Natural killer cell (primary cell): ENCODE results near the gene ZNF316. TPM values are rescaled to one million over a fixed set of nuclear protein-coding genes. Genes with fewer than 3 reads are reported as not detected.

Source experiments
- ATAC-seq, 3 donors: fragments of 150-1000 bp in 2 of 3; fragments of 200-7000 bp in 1 of 3; cut with Tn5 transposase; 1 replicate in 1 of 3; 2 replicates in 2 of 3; pipeline ENCODE4 v1.10.0; 2021; ENCODE audit warnings: mild to moderate bottlenecking in 2 of 3, moderate library complexity in 2 of 3
- DNase-seq, 2 donors: peaks; one replicate each; pipeline versions ENCODE4 v3.0.0 to v3.0.0-alpha.2; 2013 to 2021; ENCODE audit warnings: mixed read lengths in 1 of 2
- H3K27ac ChIP-seq: one replicate; pipeline ENCODE4 v1.5.1; 2013; ENCODE audit warnings: mild to moderate bottlenecking, low read length
- H3K27me3 ChIP-seq: one replicate; pipeline ENCODE4 v1.6.1; 2013; ENCODE audit warnings: low read length; ENCODE audit not compliant: control insufficient read depth, insufficient read depth
- H3K36me3 ChIP-seq: one replicate; pipeline ENCODE4 v1.6.1; 2013; ENCODE audit warnings: low read length; ENCODE audit not compliant: control insufficient read depth, insufficient read depth
- H3K4me1 ChIP-seq: one replicate; pipeline ENCODE4 v1.6.1; 2013; ENCODE audit warnings: low read length; ENCODE audit not compliant: control insufficient read depth, insufficient read depth
- H3K4me3 ChIP-seq: one replicate; pipeline ENCODE4 v1.5.1; 2013; ENCODE audit warnings: low read length
- H3K9me3 ChIP-seq: one replicate; pipeline ENCODE4 v1.6.1; 2013; ENCODE audit warnings: low read length; ENCODE audit not compliant: control insufficient read depth, insufficient read depth
- H3K27ac Mint-ChIP-seq, 2 donors: one replicate each; pipeline ENCODE4 v1.8.0; 2022; ENCODE audit warnings: mild to moderate bottlenecking in 2 of 2, mixed read lengths in 2 of 2, moderate library complexity in 1 of 2
- H3K27me3 Mint-ChIP-seq, 2 donors: one replicate each; pipeline ENCODE4 v1.8.0; 2022; ENCODE audit warnings: low read depth in 2 of 2, mixed read lengths in 2 of 2
- H3K36me3 Mint-ChIP-seq: one replicate; pipeline ENCODE4 v1.8.0; 2022; ENCODE audit warnings: mixed read lengths
- H3K4me1 Mint-ChIP-seq, 2 donors: one replicate each; pipeline ENCODE4 v1.8.0; 2022; ENCODE audit warnings: mixed read lengths in 2 of 2
- H3K4me3 Mint-ChIP-seq: one replicate; pipeline ENCODE4 v1.8.0; 2022; ENCODE audit warnings: mild to moderate bottlenecking, moderate library complexity, mixed read lengths
- H3K9me3 Mint-ChIP-seq, 2 donors: one replicate each; pipeline ENCODE4 v1.8.0; 2022; ENCODE audit warnings: mixed read lengths in 2 of 2
- WGBS: methylation state at CpG from one replicate; pipeline ENCODE4 v1.1.7; 2013; ENCODE audit warnings: missing lambda C conversion rate; ENCODE audit not compliant: insufficient coverage; 5-methylcytosine and 5-hydroxymethylcytosine counted together
- intact Hi-C: fragments of 100-400 bp; cut with micrococcal nuclease; formaldehyde crosslinking; loops from one replicate; pipeline ENCODE4 v1.14.2; 2022
- total RNA-seq, 4 donors: library from RNA; stranded (reverse); fragments of 120-200 nt in 1 of 4; gene quantifications; one replicate each; pipeline versions ENCODE4 v1.2.3 to v1.2.4, GENCODE V29; 2013 to 2022
- TF ChIP-seq, protein P1 (sequence below): fragments of 200-600 bp; IDR thresholded peaks from one replicate; pipeline ENCODE4 v1.8.0; 2022; ENCODE audit warnings: antibody characterized with exemption

Gene ZNF316
- total RNA-seq, 3 donors from 2014 or later (not counting 1 experiment from before 2014, with no cell fraction given) = 46.2 to 59.6 (median 49.5) TPM

- Histone ChIP-seq H3K27ac (no peak overlapping the region), H3K4me1 (no peaks in the 10 kb centered on the region), H3K36me3 (peaks cover 27% of the 10 kb centered on the region), H3K4me3 (no peak overlapping the region), H3K27me3 (no peaks in the 10 kb centered on the region), H3K9me3 (no peaks in the 10 kb centered on the region)
- intact Hi-C loops = no loop called here
- H3K4me3 Mint-ChIP-seq = no peak overlapping the region
- 97% methylated on average over 10 of the region's 10 CpGs for WGBS
- ATAC-seq (no peak), DNase-seq (no peak)
- H3K27me3 Mint-ChIP-seq = no peaks in the 10 kb centered on the region
- H3K4me1 Mint-ChIP-seq = no peaks in the 10 kb centered on the region
- TF ChIP-seq, protein P1, sequence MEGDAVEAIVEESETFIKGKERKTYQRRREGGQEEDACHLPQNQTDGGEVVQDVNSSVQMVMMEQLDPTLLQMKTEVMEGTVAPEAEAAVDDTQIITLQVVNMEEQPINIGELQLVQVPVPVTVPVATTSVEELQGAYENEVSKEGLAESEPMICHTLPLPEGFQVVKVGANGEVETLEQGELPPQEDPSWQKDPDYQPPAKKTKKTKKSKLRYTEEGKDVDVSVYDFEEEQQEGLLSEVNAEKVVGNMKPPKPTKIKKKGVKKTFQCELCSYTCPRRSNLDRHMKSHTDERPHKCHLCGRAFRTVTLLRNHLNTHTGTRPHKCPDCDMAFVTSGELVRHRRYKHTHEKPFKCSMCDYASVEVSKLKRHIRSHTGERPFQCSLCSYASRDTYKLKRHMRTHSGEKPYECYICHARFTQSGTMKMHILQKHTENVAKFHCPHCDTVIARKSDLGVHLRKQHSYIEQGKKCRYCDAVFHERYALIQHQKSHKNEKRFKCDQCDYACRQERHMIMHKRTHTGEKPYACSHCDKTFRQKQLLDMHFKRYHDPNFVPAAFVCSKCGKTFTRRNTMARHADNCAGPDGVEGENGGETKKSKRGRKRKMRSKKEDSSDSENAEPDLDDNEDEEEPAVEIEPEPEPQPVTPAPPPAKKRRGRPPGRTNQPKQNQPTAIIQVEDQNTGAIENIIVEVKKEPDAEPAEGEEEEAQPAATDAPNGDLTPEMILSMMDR = no peak
- no peak overlapping the region for H3K27ac Mint-ChIP-seq
- no peaks in the 10 kb centered on the region for H3K9me3 Mint-ChIP-seq
- no peaks in the 10 kb centered on the region for H3K36me3 Mint-ChIP-seq
Measured at GRCh38 chr7:6650086-6650485, 13.0 kb downstream of the ZNF316 start.

DNA sequence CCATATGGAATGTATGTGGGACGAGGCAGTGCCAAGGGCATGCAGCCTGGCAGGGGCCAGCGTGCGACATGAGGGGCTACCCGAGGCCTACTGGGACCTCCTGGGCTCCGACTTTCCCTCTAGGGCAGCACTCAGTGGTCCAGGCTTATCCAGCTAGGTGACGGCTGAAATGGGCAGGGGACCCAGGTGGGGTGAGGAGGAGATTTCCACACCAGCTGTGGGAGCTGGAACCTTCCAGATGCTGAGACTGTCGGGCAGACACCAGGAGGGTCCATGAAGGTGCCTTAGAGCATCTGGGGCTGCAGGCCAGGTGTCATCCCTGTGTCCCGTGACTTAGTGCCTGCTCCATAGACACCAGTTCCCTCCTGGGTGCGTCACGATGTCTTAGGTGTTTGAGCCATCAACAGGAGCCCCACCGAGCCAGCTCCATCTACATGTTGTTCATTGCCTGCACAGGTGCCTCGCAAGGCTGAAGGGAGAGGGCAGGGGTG is 13.4 kb downstream of the ZNF316 start:
- 97% methylated on average over 12 of the region's 12 CpGs for WGBS
- TF ChIP-seq, protein P1 = no peak
- Histone ChIP-seq H3K36me3 (peaks cover 29% of the 10 kb centered on the region), H3K4me1 (no peaks in the 10 kb centered on the region), H3K9me3 (no peaks in the 10 kb centered on the region), H3K4me3 (no peak overlapping the region), H3K27ac (no peak overlapping the region), H3K27me3 (no peaks in the 10 kb centered on the region)
- Mint-ChIP-seq H3K27ac (no peak overlapping the region), H3K4me1 (no peaks in the 10 kb centered on the region), H3K27me3 (no peaks in the 10 kb centered on the region), H3K4me3 (no peak overlapping the region), H3K9me3 (no peaks in the 10 kb centered on the region), H3K36me3 (no peaks in the 10 kb centered on the region)
- intact Hi-C loops = no loop called here
- DNase-seq (no peak), ATAC-seq (no peak)

GRCh38 chr7:6651851-6652445 is 14.8 kb downstream of the ZNF316 start:
- no peak for DNase-seq

More at GRCh38 chr7:6651851-6652445, 14.8 kb downstream of the ZNF316 start:
- Histone ChIP-seq H3K9me3 (no peaks in the 10 kb centered on the region), H3K4me3 (no peak overlapping the region), H3K27ac (no peak overlapping the region), H3K36me3 (peaks cover 23% of the 10 kb centered on the region), H3K4me1 (no peaks in the 10 kb centered on the region), H3K27me3 (no peaks in the 10 kb centered on the region)
- H3K4me1 Mint-ChIP-seq = no peaks in the 10 kb centered on the region
- H3K4me3 Mint-ChIP-seq = no peak overlapping the region
- H3K36me3 Mint-ChIP-seq = no peaks in the 10 kb centered on the region
- no peaks in the 10 kb centered on the region for H3K27me3 Mint-ChIP-seq
- intact Hi-C loops = no loop called here
- TF ChIP-seq, protein P1 = no peak
- 98% methylated on average over 32 of the region's 32 CpGs for WGBS
- no peak overlapping the region for H3K27ac Mint-ChIP-seq
- H3K9me3 Mint-ChIP-seq = no peaks in the 10 kb centered on the region
- no peak for ATAC-seq
